HepG2 (cell line): ENCODE measurements around the gene SYVN1. TPM values are rescaled to one million over a fixed set of nuclear protein-coding genes. Genes with fewer than 3 reads are reported as not detected.
A peak's percentile ranks its signal among the peaks of the same experiment; 100 is the strongest.

Source experiments
- ARID2 ChIP-seq: sonication (generic); formaldehyde crosslinking; IDR thresholded peaks from 2 replicates; pipeline ENCODE4 v1.8.1; 2022; ENCODE audit warnings: mild to moderate bottlenecking, missing genetic modification reagents, borderline replicate concordance
- FOXC1 ChIP-seq: sonication (generic); formaldehyde crosslinking; IDR thresholded peaks from 2 replicates; pipeline ENCODE4 v1.8.0; 2022; ENCODE audit warnings: mild to moderate bottlenecking, missing genetic modification reagents, borderline replicate concordance
- GATAD1 ChIP-seq: IDR thresholded peaks from 2 replicates; pipeline ENCODE4 v1.6.1; 2016; ENCODE audit warnings: missing genetic modification reagents, missing compliant biosample characterization
- LRRFIP1 ChIP-seq: sonication (generic); formaldehyde crosslinking; conservative IDR thresholded peaks from 2 replicates; pipeline ENCODE4 v1.4.0; 2020; ENCODE audit warnings: missing genetic modification reagents
- PHF20 ChIP-seq: sonication (generic); formaldehyde crosslinking; IDR thresholded peaks from 2 replicates; pipeline ENCODE4 v1.5.0; 2020; ENCODE audit warnings: mild to moderate bottlenecking, missing genetic modification reagents
- POLR2AphosphoS5 ChIP-seq: IDR thresholded peaks from 2 replicates; pipeline ENCODE4 v1.6.1; 2012; ENCODE audit warnings: low read depth, low read length
- SIX1 ChIP-seq: sonication (generic); formaldehyde crosslinking; IDR thresholded peaks from 2 replicates; pipeline ENCODE4 v1.4.0; 2020; ENCODE audit warnings: missing genetic modification reagents, borderline replicate concordance
- TAF1 ChIP-seq: sonication (generic); formaldehyde crosslinking; IDR thresholded peaks from 2 replicates; pipeline ENCODE4 v1.4.0; 2020; ENCODE audit warnings: missing genetic modification reagents
- TGIF2 ChIP-seq: IDR thresholded peaks from 2 replicates; pipeline ENCODE4 v1.6.1; 2016; ENCODE audit warnings: control low read depth, missing compliant biosample characterization
- ZBTB1 ChIP-seq: sonication (generic); formaldehyde crosslinking; IDR thresholded peaks from 2 replicates; pipeline ENCODE4 v1.4.0; 2020; ENCODE audit warnings: missing genetic modification reagents, borderline replicate concordance
- ZFP36L1 ChIP-seq: sonication (generic); formaldehyde crosslinking; IDR thresholded peaks from 2 replicates; pipeline ENCODE4 v1.8.0; 2022; ENCODE audit warnings: mild to moderate bottlenecking, missing genetic modification reagents, moderate library complexity
- ZFY ChIP-seq: sonication (generic); formaldehyde crosslinking; IDR thresholded peaks from 2 replicates; pipeline ENCODE4 v1.4.0; 2020; ENCODE audit warnings: missing genetic modification reagents
- ZNF138 ChIP-seq: sonication (generic); formaldehyde crosslinking; IDR thresholded peaks from 2 replicates; pipeline ENCODE4 v1.5.0; 2020; ENCODE audit warnings: mild to moderate bottlenecking, low read depth, missing genetic modification reagents
- ZNF143 ChIP-seq: sonication (generic); formaldehyde crosslinking; IDR thresholded peaks from 2 replicates; pipeline ENCODE4 v1.4.0; 2020; ENCODE audit warnings: missing genetic modification reagents
- ZNF282 ChIP-seq: fragments of 450-650 bp; IDR thresholded peaks from 2 replicates; pipeline ENCODE4 v1.6.1; 2018; ENCODE audit not compliant: partially characterized antibody
- ZNF33A ChIP-seq: sonication (generic); formaldehyde crosslinking; IDR thresholded peaks from 2 replicates; pipeline ENCODE4 v1.5.1; 2020; ENCODE audit warnings: missing genetic modification reagents, mild to moderate bottlenecking, moderate library complexity, borderline replicate concordance
- ZNF432 ChIP-seq: sonication (generic); formaldehyde crosslinking; IDR thresholded peaks from 2 replicates; pipeline ENCODE4 v1.5.0; 2020; ENCODE audit warnings: missing genetic modification reagents, mild to moderate bottlenecking, borderline replicate concordance
- ZNF512 ChIP-seq: sonication (generic); formaldehyde crosslinking; IDR thresholded peaks from 2 replicates; pipeline ENCODE4 v1.4.0; 2020; ENCODE audit warnings: mild to moderate bottlenecking, missing genetic modification reagents
- ZNF776 ChIP-seq: sonication (generic); formaldehyde crosslinking; IDR thresholded peaks from 2 replicates; pipeline ENCODE4 v1.4.0; 2020; ENCODE audit warnings: mild to moderate bottlenecking, missing genetic modification reagents
- ZNF777 ChIP-seq: sonication (generic); formaldehyde crosslinking; IDR thresholded peaks from 2 replicates; pipeline ENCODE4 v1.4.0; 2020; ENCODE audit warnings: missing genetic modification reagents
- ZSCAN25 ChIP-seq: sonication (generic); formaldehyde crosslinking; IDR thresholded peaks from 2 replicates; pipeline ENCODE4 v1.8.0; 2022; ENCODE audit warnings: mild to moderate bottlenecking, missing genetic modification reagents
- polyA plus RNA-seq, 8 experiments: library from polyadenylated mRNA; depleted of rRNA in 3 of 8; stranded (reverse) in 7 of 8; unstranded in 1 of 8; fragments of >200 nt; fragmentation: Illumina TruSeq in 4 of 8; extraction: Trizol in 4 of 8; gene quantifications; 2 replicates each; pipeline versions ENCODE4 v1.2.1 to v1.2.3, GENCODE V29; 2011 to 2016; ENCODE audit warnings: low read depth in 4 of 8, missing spikeins in 1 of 8, mixed read lengths in 1 of 8; ENCODE audit not compliant: insufficient read depth in 1 of 8
- total RNA-seq, 5 experiments: library from RNA; depleted of rRNA; stranded (reverse); fragments of >200 nt; fragmentation: Illumina TruSeq; extraction: Trizol; gene quantifications; 2 replicates each; pipeline ENCODE4 v1.2.3, GENCODE V29; 2016; ENCODE audit warnings: low read depth in 1 of 5
- TF ChIP-seq, protein P1 (sequence below): sonication (generic); formaldehyde crosslinking; IDR thresholded peaks from 2 replicates; pipeline ENCODE4 v1.4.0; 2020; ENCODE audit warnings: missing genetic modification reagents, mild to moderate bottlenecking, borderline replicate concordance

The SYVN1 gene
- total and polyA plus RNA-seq, 2 of the 13 experiments (the other 11 are each of a cell fraction or from before 2014, with no cell fraction given) = 10.3 to 22.5 TPM

DNA sequence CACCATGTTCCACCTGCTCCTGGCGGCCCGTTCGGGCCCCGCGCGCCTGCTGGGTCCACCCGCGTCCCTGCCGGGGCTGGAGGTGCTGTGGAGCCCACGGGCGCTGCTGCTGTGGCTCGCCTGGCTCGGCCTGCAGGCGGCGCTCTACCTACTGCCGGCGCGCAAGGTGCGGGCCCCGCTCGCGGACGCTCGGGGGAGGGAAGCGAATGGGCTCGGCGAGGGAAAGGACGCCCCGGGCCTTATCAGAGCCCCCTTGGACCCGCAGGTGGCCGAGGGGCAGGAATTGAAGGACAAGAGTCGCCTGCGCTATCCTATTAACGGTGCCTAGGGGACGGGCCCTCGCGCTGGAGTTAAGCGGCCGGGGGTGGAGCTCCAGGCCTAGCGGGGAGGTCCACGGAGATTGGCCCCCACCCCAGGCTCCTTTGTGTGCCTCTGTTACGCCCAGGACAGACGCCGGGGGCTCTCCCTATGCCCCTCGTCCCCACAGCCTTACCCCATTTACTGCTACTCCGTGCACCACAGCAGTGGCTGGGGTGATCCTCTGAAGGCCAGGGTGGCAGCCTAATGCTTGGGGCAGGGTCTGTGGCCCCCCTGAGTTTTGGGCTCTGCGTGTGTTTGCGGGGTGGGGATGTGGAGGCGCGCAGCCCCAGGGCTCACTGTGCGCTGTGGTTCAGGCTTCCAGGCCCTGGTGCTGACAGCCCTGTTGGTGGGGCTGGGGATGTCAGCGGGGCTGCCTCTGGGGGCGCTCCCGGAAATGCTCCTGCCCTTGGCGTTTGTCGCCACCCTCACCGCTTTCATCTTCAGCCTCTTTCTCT is 21.6 kb downstream of the SYVN1 start (continued):
- TF ChIP-seq, protein P1, sequence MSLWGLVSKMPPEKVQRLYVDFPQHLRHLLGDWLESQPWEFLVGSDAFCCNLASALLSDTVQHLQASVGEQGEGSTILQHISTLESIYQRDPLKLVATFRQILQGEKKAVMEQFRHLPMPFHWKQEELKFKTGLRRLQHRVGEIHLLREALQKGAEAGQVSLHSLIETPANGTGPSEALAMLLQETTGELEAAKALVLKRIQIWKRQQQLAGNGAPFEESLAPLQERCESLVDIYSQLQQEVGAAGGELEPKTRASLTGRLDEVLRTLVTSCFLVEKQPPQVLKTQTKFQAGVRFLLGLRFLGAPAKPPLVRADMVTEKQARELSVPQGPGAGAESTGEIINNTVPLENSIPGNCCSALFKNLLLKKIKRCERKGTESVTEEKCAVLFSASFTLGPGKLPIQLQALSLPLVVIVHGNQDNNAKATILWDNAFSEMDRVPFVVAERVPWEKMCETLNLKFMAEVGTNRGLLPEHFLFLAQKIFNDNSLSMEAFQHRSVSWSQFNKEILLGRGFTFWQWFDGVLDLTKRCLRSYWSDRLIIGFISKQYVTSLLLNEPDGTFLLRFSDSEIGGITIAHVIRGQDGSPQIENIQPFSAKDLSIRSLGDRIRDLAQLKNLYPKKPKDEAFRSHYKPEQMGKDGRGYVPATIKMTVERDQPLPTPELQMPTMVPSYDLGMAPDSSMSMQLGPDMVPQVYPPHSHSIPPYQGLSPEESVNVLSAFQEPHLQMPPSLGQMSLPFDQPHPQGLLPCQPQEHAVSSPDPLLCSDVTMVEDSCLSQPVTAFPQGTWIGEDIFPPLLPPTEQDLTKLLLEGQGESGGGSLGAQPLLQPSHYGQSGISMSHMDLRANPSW = no peak
- TF ChIP-seq ZFY (CRISPR knock-in tag) (peak; percentile 71), ZBTB1 (CRISPR knock-in tag) (no peak), ZNF777 (CRISPR knock-in tag) (peak; percentile 75), ARID2 (CRISPR knock-in tag) (peak; percentile 46; the same call in 1 of the 2 replicates), LRRFIP1 (no peak), ZNF282 (no peak), SIX1 (CRISPR knock-in tag) (no peak), TAF1 (CRISPR knock-in tag) (peak; percentile 37), ZNF143 (CRISPR knock-in tag) (no peak), ZNF776 (CRISPR knock-in tag) (peak; percentile 78), ZNF432 (CRISPR knock-in tag) (no peak), ZNF33A (CRISPR knock-in tag) (no peak), ZNF512 (CRISPR knock-in tag) (no peak), ZNF138 (CRISPR knock-in tag) (no peak), FOXC1 (CRISPR knock-in tag) (peak; percentile 13; the same call in 1 of the 2 replicates), ZSCAN25 (peak; percentile 32; the same call in 1 of the 2 replicates), PHF20 (CRISPR knock-in tag) (no peak; the same call in 1 of the 2 replicates), TGIF2 (CRISPR knock-in tag) (peak; percentile 71; the same call in 1 of the 2 replicates), ZFP36L1 (no peak), GATAD1 (CRISPR knock-in tag) (no peak; the same call in 1 of the 2 replicates), POLR2AphosphoS5 (peak; percentile 25)
